ENCODE measurements around the gene CD300A.
"Not testable (repeated sequence)": the region's sequence is repeated elsewhere in the genome, so short reads cannot be mapped to it uniquely, and the experiment has no call there.

Gene CD300A

DNA sequence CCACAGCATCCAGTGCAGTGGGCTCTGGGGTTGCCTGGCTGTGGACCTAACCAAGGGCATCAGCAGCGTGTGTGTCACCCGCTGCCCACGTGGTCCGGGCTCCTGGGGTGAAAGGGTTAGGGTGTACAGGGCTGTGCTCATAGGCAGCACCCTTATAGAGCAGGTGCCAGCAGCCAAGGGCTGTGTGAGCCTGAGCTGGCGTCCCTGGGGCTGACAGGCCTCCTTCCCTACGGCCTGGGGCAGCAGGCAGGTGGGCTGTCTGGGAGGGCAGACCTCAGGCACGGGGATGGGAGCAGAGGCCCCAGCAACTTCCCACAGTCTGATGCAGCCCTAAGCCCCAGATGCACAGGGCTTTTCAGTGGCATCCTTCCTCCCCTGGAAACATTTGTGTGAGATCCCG lies 13.9 kb downstream of the CD300A start:
- no peak for DNase-seq (ENCODE audit: low read depth)

DNA sequence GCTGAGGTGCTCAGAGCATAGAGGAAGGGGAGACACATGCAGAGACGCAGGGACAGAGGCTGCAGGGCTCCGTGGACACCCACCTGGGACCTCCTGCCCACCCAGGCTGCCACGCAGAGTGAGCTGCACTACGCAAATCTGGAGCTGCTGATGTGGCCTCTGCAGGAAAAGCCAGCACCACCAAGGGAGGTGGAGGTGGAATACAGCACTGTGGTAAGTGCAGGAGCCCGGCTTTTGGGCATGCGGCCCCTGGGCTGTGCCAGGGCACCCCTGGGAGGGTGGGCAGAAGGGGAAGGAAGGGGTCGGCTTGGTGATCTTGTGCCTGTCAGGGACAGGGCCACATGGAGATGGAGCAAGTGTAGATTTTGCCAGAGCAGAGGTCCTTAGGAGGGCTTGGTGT lies 15.2 kb downstream of the CD300A start:
- DNase-seq (ENCODE audit: low read depth): no peak

DNA sequence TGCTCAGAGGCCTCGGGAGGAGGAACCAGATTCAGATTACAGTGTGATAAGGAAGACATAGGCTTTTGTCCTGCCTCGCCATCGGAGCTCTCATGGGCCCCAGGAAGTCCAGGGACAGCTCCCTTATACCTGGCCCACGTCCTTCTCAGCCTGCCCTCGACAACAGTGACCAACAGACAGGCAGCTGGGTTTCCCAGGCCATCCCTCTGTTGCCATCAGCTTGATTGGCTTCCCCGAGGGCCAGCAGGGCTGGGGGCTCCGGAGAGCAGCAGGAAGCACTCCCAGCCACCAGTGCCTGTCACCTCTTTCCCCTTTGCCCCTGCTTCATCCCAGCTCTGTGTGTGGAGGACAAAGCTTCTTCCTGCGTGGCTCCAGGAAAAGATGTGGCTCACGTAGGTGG lies 17.6 kb downstream of the CD300A start:
- no peak for DNase-seq (ENCODE audit: low read depth)

DNA sequence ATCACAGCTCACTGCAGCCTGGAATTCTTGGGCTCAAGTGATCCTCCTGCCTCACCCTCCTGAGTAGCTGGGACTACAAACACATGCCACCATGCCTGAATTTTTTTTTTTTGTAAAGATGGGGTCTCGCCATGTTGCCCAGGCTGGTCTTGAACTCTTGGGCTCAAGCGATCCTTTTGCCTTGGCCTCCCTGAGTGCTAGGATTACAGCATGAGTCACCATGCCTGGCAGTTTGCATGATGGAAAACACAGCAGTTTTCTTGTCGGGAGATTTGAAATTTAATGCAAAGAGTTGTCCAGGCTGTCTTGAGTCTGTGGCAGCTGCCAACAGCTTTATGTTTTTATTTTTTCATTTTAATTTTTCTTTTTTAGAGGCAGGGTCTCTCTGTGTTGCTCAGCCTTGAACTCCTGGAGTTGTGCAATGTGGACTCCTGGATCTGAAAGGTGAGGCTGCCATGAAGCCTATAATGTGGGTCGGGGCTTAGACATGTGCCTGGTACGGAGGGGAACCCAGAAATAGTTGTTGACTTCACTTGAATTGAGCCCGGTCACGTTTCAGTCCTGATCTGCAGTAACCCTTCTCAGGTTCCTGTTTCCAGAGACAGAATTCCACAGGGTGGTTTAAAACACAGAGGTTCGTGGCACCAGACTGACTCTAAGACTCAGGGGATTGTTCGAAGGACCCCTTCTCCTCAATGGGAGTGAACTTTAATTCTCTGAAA lies 18.7 kb downstream of the CD300A start:
- no peak for DNase-seq (ENCODE audit: low read depth)

DNA sequence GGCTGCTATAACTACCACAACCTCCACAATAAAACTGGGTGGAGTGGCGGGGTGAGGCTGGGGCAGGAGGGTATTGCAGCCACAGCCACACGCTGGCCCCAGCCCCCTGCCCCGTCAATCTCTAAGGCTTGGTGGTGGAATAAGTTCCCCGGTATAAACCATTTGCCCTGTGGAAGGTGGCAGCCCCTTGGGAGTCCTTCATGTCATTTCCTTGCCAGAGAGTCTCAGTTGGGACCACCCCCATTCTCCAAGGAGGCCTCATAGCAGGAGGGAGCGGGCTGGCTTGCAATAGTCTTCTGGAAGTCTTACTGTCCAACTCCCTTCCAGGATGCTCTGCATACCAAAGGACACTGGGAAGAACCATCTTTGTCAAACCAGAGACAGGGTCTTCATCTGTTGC lies 19.4 kb downstream of the CD300A start:
- no peak for DNase-seq (ENCODE audit: low read depth)

DNA sequence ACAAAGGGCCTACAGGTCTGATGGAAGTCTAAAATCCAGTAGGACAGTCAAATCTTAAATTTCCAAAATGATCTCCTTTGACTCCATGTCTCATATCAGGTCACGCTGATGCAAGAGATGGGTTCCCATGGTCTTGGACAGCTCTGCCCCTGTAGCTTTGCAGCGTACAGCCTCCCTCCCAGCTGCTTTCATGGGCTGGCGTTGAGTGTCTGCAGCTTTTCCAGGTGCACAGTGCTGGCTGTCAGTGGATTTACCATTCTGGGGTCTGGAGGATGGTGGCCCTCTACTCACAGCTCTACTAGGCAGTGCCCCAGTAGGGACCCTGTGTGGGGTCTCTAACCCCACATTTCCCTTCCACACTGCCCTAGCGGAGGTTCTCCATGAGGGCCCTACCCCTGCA lies 21.8 kb downstream of the CD300A start:
- DNase-seq (ENCODE audit: low read depth): not testable (repeated sequence)

DNA sequence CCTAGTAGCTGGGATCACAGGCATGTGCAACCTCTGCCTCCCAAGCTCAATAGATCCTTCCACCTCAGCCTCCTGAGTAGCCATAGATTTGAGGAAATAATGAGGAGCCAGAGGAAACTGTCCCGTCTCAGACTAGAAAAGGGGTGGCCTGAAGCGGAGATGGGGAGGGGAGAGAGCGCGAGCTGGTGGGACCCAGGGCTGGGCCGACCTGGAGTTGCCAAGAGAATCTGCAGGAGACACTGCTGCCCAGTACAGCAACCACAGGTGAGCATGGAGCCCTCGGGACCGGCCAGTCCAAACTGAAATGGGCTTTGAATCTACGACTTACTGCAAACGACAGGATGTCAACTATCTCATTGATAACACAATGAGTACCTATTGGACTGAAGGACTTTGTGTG lies 24.3 kb downstream of the CD300A start:
- no peak for DNase-seq (ENCODE audit: low read depth)

DNA sequence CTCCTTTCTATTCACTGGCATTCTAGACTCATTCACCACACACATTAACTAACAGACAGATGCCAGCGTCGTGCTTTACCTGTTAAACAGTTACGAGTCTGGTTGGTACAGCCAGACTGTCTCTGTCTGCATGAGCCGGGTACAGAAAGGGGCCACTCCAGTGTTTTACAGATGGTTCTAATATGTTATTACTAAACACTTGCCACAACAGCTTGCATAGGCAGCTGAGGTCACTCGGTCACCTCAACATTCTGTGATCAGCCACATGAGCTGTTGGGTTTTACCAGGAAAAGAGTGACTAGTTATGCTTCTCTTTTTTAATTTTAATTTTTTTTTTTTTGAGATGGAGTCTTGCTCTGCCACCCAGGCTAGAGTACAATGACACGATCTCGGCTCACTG lies 25.2 kb downstream of the CD300A start:
- DNase-seq (ENCODE audit: low read depth): no peak

DNA sequence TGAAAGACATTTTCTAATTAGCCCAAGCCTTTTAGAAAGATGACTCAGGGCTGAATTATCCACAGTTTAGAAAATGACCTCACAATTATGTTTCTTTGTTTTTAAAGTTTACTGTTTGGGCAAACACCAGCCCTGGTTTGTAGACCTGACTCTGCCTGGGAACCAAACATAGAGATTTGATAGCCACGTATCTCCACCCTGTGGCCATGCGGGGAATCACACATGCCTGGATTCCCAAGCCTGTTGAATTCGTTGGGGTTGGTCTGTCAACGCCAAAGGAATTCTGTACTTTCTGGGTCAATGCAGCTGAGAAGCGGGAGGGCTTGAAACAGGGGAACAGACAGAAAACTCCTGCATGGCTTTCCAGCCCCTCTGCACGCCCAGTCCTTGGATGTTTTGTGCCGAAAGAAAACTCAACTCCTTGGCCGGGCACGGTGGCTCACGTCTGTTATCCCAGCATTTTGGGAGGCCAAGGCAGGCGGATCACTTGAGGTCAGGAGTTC lies 26.9 kb downstream of the CD300A start:
- peak; percentile 61 for DNase-seq (ENCODE audit: low read depth)

DNA sequence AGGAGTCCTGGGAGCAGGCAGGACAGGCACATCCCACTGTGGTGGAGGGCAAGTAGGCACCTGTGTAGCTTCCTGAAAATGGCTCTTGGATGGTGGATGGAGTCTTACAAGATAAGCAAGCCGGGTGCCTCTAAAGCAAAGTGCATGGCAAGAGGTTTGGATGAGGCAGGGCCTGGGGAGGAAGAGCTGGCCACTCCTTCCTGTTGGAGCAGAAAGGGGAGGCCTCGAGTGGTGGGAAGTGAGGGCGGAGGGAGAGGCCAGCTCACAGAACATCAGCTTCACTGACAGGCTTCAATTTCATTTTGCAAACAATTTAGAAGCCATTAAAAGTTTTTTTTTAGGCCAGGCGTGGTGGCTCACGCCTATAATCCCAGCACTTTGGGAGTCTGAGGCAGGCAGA lies 31.0 kb downstream of the CD300A start:
- no peak for DNase-seq (ENCODE audit: low read depth)

DNA sequence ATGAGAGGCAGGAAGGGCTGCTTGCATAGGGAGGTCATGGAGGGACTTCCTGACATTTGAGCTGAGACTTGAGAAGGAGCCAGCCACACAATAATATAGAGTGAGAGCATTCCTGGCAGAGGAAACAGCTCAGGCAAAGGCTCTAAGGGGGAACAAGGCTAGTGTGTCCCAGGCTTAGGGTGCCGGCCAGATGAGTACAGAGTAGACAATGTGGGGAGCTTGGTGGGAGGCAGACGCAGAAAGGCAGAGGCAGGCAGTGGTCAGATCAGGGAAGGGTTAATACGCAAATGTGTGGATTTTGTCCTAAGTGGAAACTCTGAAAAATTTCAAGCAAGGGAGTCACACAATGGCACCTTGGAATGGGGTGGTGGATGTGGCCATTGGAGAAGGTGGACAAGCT lies 33.6 kb downstream of the CD300A start:
- no peak for DNase-seq (ENCODE audit: low read depth)

DNA sequence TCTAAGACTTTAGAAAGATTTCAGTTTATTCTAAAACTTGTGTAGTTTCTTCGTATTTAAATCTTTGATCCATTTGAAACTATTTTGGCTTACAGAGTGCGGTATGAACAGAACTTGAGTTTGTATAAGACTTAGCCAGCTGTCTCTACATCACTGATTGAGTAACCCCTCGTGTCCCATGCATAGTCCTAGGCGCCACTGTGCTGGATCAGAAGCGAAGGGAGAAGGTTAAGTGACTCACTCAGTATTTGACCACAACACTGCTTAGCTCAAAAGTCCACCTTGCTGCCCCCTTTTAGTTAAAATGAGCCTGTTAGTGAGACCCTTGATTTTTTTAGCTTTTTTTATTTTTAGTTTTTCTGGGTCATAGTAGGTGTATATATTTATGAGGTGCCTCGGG lies 36.4 kb downstream of the CD300A start:
- DNase-seq (ENCODE audit: low read depth): no peak

DNA sequence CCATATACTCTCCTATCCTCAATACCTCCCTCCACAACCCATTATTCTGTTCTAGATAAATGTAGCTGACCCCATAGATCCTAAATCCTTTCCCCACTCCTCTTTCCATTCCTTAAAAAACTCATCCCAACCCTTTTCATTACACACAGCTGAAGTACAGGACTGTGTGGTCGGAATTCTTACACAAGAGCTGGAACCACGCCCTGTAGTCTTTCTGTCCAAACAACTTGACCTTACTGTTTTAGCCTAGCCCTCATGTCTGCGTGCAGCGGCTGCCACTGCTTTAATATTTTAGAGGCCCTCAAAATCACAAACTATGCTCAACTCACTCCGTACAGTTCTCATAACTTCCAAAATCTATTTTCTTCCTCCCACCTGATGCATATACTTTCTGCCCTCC lies 37.5 kb downstream of the CD300A start:
- not testable (repeated sequence) for DNase-seq (ENCODE audit: low read depth)

DNA sequence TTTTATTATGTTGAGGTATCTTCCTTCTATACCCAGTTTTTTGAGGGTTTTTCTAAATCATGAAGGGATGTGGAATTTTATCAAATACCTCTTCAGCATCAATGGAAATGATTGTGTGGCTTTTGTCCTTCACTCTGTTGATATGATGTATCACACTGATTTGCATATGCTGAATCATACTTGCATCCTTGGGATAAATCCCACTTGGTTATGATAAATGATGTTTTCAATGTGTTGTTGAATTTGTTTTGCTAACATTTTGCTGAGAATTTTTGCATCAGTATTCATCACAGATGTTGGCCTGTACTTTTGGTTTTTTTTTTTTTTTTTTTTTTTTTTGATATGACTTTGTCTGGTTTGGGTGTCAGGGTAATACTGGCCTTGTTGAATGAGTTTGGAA lies 41.7 kb downstream of the CD300A start:
- DNase-seq (ENCODE audit: low read depth): no peak

DNA sequence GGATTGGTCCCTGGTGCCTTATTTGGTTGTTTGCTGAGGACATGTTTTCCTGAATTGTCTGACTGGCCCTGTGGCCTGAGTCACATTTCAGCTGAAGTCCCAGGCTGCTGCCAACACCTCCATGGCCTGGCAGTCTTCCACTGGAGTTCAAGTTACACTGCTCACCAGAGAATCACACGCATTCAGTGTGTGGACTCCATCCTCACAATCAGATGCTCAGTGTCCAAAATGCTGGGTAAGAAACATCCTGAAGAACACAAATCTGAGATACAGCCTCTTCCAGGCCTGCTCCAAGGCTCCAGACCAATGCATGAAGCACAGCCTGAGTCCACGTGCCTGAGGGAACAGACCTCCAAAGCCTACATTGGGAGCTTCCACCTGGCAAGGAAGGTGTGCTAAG lies 45.6 kb downstream of the CD300A start:
- no peak for DNase-seq (ENCODE audit: low read depth)

DNA sequence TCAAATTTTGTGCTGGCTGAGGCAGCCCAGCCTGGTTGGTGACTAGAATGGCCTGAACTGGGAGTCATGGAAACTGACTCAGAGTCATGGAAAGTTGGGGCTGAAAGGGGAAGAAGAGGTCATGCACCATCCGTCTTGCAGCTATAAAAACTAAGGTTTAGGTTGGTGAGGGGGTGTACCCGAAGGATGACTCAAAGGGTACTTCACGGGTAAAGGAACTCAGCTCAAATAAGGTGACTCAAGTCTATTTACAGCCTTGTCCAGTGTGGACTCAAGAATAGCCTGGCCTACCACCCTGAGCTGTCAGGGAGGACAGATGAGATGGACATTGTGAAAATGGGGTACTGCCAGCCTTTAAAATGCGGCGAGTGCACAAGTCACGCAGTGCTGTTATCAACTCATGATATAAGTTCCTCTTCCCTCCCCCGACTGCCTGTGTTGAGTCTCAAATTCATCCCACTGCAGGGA lies 46.2 kb downstream of the CD300A start:
- DNase-seq (ENCODE audit: low read depth): no peak

DNA sequence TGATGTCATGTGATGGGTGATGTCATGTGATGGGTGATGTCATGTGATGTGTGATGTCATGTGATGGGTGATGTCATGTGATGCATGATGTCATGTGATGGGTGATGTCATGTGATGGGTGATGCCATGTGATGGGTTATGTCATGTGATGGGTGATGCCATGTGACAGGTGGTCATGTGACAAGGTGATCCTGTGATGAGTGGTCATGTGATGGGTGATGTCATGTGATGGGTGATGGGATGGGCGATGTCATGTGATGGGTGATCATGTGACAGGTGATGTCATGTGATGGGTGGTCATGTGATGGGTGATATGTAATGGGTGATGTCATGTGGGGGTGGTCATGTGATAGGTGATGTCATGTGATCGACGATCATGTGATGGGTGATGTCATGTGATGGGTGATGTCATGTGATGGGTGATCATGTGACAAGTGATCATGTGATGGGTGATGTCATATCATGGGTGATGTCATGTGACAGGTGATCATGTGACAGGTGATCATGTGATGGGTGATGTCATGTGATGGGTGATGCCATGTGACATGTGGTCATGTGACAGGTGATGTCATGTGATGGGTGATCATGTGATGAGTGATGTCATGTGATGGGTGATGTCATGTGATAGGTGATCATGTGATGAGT lies 47.7 kb downstream of the CD300A start:
- DNase-seq (ENCODE audit: low read depth): peak; percentile 14

DNA sequence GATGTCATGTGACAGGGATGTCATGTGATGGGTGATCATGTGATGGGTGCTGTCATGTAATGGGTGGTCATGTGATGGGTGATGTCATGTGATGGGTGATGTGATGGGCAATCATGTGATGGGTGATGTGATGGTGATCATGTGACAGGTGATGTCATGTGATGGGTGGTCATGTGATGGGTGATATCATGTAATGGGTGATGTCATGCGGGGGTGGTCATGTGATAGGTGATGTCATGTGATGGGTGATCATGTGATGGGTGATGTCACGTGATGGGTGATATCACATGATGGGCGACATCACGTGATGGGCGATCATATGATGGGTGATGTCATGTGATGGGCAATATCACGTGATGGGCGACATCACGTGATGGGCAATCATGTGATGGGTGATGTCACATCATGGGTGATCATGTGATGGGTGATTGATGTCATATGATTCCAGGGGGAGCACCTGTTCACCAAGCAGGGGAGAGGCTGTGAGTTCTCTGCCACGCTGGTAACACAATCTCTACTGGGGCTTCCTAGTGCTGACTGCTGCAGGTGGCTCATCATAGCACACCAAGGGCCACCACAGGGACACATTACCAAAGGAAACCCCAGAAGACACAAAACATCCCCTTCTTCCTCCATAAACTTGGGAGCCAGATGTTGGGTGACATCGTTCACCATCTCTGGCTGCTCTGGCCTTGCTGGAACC lies 48.3 kb downstream of the CD300A start:
- peak; percentile 12 for DNase-seq (ENCODE audit: low read depth)

DNA sequence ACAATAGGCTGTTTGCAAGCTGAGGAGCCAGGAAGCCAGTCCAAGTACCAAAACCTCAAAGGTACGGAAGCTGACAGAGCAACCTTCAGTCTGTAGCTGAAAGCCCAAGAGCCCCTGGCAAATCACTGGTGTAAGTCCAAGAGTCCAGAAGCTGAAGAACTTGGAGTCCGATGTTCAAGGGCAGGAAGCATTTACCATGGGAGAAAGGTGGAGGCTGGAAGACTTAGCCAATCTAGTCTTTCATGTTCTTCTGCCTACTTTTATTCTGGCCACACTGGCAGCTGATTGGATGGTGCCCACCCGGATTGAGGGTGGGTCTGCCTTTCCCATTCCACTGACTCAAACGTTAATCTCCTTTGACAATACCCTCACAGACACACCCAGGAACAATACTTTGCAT lies 49.5 kb downstream of the CD300A start:
- no peak for DNase-seq (ENCODE audit: low read depth)

DNA sequence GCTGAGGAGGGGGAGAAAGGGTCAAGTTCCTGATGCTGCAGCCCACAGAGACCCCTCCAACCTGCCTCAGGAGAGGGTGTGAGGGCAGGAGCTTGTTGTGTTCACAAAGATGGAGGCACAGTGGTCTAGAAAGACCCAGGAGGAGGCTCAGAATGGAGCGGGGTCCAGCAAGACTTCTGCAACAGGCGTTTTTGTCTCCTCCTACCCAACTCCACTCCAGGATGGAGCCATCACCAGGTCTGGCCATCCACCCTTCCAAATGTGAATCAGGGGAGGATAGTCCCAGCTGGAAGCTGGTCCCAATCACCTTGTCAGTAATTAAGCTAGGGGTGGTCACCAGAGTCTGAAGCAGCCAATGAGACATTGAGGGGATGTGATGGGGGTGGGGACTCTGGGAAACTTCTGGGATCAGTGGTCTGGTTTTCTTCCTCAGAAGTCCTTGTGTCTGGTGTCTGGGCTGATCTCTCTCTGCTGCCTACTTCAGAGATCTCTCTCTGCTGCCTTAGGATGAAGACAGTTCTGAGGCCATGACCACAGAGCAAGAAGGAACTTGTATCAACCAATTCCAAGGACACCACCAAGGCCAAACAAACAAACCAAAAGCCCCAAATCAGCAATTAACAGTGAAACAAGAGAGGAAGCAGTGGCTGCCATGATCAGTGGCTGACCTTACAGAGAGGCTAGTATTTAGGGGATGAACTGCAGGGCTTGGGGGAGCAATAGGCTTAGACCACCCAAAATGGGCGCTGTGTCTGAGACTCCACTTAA lies 50.3 kb downstream of the CD300A start:
- DNase-seq (ENCODE audit: low read depth): no peak

DNA sequence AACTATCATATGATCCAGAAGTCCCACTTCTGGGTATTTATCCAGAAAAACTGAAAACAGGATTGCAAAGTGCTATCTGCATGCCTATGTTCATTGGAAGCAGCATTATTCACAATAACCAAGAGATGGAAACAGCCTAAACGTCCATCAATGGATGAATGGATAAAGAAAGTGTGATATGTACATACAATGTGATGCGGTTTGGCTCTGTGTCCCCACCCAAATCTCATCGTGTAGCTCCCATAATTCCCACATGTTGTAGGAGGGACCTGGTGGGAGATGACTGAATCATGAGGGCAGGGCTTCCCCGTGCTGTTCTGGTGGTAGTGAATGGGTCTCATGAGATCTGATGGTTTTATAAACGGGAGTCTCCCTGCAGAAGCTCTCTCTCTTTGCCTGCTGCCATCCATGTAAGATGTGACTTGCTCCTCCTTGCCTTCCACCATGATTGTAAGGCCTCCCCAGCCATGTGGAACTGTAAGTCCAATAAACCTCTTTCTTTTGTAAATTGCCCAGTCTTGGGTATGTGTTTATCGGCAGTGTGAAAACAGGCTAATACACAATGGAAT lies 52.1 kb downstream of the CD300A start:
- not testable (repeated sequence) for DNase-seq (ENCODE audit: low read depth)

DNA sequence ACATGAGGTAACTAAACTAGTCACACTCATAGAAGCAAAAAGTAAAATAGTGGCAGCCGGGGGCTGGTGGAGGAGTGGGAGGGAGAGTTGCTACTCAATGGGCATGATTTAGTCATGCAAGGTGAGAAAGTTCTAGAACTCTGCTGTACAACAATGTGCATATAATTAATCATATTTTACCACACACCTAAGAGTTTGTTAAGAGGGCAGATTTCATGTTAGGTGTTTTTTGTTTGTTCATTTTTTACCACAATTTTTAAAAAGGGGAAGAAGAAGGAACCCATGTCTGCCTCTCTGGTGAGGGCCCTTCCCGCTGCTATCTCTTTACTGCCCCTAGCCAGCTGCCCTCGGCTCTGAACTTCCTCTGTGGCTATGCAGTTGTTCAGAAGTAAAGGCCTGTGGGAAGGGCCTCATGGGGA lies 53.6 kb downstream of the CD300A start:
- no peak for DNase-seq (ENCODE audit: low read depth)

Measured in stimulated activated CD8-positive, alpha-beta memory T cell treated with anti-CD3 and anti-CD28 coated beads, Interleukin-15, amount 100 ng/mL, for 1 hour (primary cell).